ENCODE measurements around the gene NEDD9.

The NEDD9 gene

GRCh38 chr6:11183761-11184362 is 48.6 kb downstream of the NEDD9 start:
- H3K27me3 ChIP-seq (ENCODE audit: control insufficient read depth, low read length): no peaks in the 10 kb centered on the region
- H3K27ac ChIP-seq (ENCODE audit: low read depth, low read length): no peak overlapping the region
- H3K79me2 ChIP-seq (ENCODE audit: control insufficient read depth, low read length): no peaks in the 10 kb centered on the region
- no peaks in the 10 kb centered on the region for H3K4me1 ChIP-seq (ENCODE audit: control insufficient read depth, low read length)
- H3F3A ChIP-seq (ENCODE audit: control insufficient read depth, insufficient read depth): no peaks in the 10 kb centered on the region
- no peaks in the 10 kb centered on the region for H4K20me1 ChIP-seq (ENCODE audit: control insufficient read depth, insufficient read depth, low read depth, low read length)
- H3K9me2 ChIP-seq (replicated peaks; ENCODE audit: control insufficient read depth, low read length): no peaks in the 10 kb centered on the region
- peaks cover 10% of the 10 kb centered on the region; the same call in 1 of the 2 replicates for H3K36me3 ChIP-seq (ENCODE audit: control insufficient read depth, low read length)
- no peak overlapping the region for H3K4me2 ChIP-seq (ENCODE audit: low read length)
- TF ChIP-seq CTCF (IDR thresholded peaks at IDR 0.05; ENCODE audit: low read depth, low read length, poor library complexity, severe bottlenecking) (no peak), EZH2phosphoT487 (IDR thresholded peaks at IDR 0.05; ENCODE audit: borderline replicate concordance, low read length) (no peak)
- H3K4me3 ChIP-seq (ENCODE audit: low read length): no peak overlapping the region
- no peaks in the 10 kb centered on the region for H3K9me3 ChIP-seq (ENCODE audit: control insufficient read depth, insufficient read depth, low read length)

DNA sequence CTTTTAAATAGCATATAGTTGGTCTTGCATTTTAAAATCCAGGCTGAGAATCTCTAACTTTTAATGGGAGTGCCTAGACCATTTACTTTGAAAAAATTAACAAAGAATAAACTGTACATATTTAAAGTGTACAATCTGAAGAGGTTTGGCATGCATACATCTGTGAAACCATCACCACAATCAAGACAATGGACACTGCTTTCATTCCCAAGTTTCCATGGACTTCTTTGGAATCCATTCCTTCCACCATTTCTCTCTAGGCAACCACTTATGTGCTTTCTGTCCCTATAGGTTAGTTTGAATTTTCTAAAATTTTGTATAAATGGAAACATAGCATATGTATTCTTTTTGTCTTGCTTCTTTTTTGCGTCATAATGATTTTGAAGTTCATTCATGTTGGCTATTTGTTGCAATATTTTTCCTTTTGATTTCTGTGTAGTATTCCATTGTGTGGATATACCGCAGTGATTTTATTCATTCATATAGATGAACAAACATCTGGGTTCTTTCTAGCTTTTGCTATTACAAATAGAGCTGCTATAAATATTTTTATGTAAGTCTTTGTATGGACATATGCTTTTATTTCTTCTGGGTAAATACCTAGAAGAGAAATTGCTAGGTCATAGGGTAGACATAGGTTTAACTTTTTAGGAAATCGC is 50.9 kb downstream of the NEDD9 start:
- Histone ChIP-seq H3K27ac (ENCODE audit: low read depth, low read length) (no peak overlapping the region), H3K79me2 (ENCODE audit: control insufficient read depth, low read length) (no peaks in the 10 kb centered on the region), H3K9me2 (replicated peaks; ENCODE audit: control insufficient read depth, low read length) (no peaks in the 10 kb centered on the region), H3K4me1 (ENCODE audit: control insufficient read depth, low read length) (no peaks in the 10 kb centered on the region), H3K9me3 (ENCODE audit: control insufficient read depth, insufficient read depth, low read length) (no peaks in the 10 kb centered on the region), H4K20me1 (ENCODE audit: control insufficient read depth, insufficient read depth, low read depth, low read length) (no peaks in the 10 kb centered on the region), H3K4me3 (ENCODE audit: low read length) (no peak overlapping the region), H3K36me3 (ENCODE audit: control insufficient read depth, low read length) (peaks cover 6% of the 10 kb centered on the region; the same call in 1 of the 2 replicates), H3K27me3 (ENCODE audit: control insufficient read depth, low read length) (no peaks in the 10 kb centered on the region), H3K4me2 (ENCODE audit: low read length) (no peak overlapping the region), H3F3A (ENCODE audit: control insufficient read depth, insufficient read depth) (no peaks in the 10 kb centered on the region)
- TF ChIP-seq EZH2phosphoT487 (IDR thresholded peaks at IDR 0.05; ENCODE audit: borderline replicate concordance, low read length) (no peak), CTCF (IDR thresholded peaks at IDR 0.05; ENCODE audit: low read depth, low read length, poor library complexity, severe bottlenecking) (no peak)

GRCh38 chr6:11179419-11180202 is 52.9 kb downstream of the NEDD9 start:
- no peaks in the 10 kb centered on the region for H3K9me2 ChIP-seq (replicated peaks; ENCODE audit: control insufficient read depth, low read length)
- no peaks in the 10 kb centered on the region for H3K27me3 ChIP-seq (ENCODE audit: control insufficient read depth, low read length)
- no peaks in the 10 kb centered on the region for H4K20me1 ChIP-seq (ENCODE audit: control insufficient read depth, insufficient read depth, low read depth, low read length)
- H3K27ac ChIP-seq (ENCODE audit: low read depth, low read length): no peak overlapping the region
- no peak overlapping the region for H3K4me2 ChIP-seq (ENCODE audit: low read length)
- no peaks in the 10 kb centered on the region for H3K79me2 ChIP-seq (ENCODE audit: control insufficient read depth, low read length)
- no peaks in the 10 kb centered on the region for H3F3A ChIP-seq (ENCODE audit: control insufficient read depth, insufficient read depth)
- H3K4me1 ChIP-seq (ENCODE audit: control insufficient read depth, low read length): no peaks in the 10 kb centered on the region
- H3K36me3 ChIP-seq (ENCODE audit: control insufficient read depth, low read length): no peaks in the 10 kb centered on the region
- no peaks in the 10 kb centered on the region for H3K9me3 ChIP-seq (ENCODE audit: control insufficient read depth, insufficient read depth, low read length)
- TF ChIP-seq EZH2phosphoT487 (IDR thresholded peaks at IDR 0.05; ENCODE audit: borderline replicate concordance, low read length): no peak
- TF ChIP-seq CTCF (IDR thresholded peaks at IDR 0.05; ENCODE audit: low read depth, low read length, poor library complexity, severe bottlenecking): no peak
- H3K4me3 ChIP-seq (ENCODE audit: low read length): no peak overlapping the region
